Adrenal gland (tissue), 5 donors: ENCODE results near the gene PHC3.

Experiments used
- CTCF ChIP-seq, 6 experiments: fragments of 450-650 bp in 4 of 6; fragments of 200-600 bp in 2 of 6; sonication (generic) in 1 of 6; IDR thresholded peaks; 1 replicate in 5 of 6; 2 replicates in 1 of 6; pipeline versions ENCODE4 v1.5.1 to v1.8.0; 2016 to 2021; ENCODE audit warnings: antibody characterized with exemption in 6 of 6, mild to moderate bottlenecking in 2 of 6, moderate library complexity in 1 of 6
- POLR2A ChIP-seq, 2 donors: fragments of 450-650 bp; IDR thresholded peaks; one replicate each; pipeline ENCODE4 v1.6.1; 2017; ENCODE audit warnings: antibody characterized with exemption in 2 of 2, mild to moderate bottlenecking in 2 of 2, moderate library complexity in 1 of 2
- donor health status: DM: no; HTN: no; CAD: no.

- TF ChIP-seq POLR2A (IDR thresholded peaks at IDR 0.05) (no peak), CTCF (IDR thresholded peaks at IDR 0.05) (no peak)
Observed at GRCh38 chr3:170050753-170051152, 130.8 kb downstream of the PHC3 start.
